Measurements from ENCODE around the gene PRDM1.
"Not testable (repeated sequence)": the region's sequence is repeated elsewhere in the genome, so short reads cannot be mapped to it uniquely, and the experiment has no call there.

Gene PRDM1

DNA sequence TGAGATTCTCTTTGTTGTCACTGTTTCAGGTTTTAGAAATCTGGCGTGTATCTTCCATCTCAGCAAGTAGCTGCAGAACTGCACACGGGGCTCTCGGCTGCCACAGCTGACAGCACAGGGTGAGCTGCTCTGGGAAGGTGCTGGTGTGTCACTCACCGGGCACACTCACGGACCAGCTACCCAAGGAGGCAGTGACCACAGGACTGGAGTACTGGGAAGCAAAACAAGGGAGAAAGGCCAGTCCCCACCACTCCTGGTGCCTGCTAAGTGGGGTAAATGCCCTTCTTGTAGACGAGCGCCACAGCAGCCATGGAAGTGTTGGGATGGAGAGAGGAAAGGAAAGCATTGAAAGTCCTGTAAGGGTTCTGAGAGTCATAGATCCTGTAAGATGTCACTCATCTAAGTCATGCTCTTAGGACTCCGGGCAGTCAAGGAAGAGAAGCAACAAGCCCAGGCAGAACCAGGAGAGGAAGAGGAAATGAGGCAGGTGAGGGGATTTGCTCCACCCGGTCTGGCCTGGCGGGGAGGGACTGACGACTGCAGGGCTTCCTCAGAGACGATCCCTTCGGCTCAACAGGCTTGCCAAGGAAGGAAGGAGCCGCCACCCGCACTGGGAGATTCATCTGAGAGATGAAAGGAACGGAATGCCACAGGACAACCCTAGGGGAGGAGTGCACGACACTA, 48.1 kb downstream of the PRDM1 start:
- intact Hi-C loops (cut with DNase I), result no loop called here
- peak in 1 of 10 donors; percentile 79 for DNase-seq

DNA sequence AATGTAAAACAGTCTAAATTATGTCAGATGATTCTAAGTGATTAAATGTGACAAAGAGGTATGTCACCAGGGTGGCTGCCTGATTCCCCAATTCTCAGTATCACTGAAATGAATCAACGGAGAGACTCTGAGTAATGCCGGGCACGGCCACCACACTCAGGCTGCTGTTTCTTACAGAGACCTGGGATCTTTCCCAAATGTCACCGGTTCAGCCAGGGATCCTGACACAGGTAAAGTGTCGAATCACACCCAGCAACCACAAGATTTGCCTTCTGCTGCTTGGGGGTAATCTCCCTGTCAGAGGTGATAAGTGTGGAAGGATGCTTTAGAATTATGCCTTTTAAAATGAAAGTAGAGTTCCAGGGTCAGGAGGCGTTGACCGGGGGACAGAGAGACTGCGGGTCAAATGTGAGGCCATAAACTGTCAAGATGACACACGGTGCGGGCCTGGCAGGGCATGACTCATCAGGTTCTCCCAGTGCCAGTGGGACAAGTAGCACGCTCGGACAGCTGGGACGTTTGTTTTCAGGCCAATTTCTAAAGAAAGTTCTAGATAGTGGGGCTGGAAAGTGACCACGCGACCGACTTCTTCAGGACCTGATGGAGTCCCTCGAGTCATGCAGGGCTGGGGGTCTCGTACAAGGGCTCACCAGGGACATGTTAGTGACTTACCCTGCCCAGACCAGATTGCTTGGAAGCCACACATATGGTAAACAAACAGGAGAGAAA, 48.9 kb downstream of the PRDM1 start:
- no peak for DNase-seq

GRCh38 chr6:106135911-106136571, 49.9 kb downstream of the PRDM1 start:
- intact Hi-C loops (cut with DNase I), result no loop called here
- no peak for DNase-seq

More for the DNA sequence above, 48.9 kb downstream of the PRDM1 start:
- intact Hi-C loops (cut with DNase I), result no loop called here

- intact Hi-C loops (cut with DNase I), result no loop called here
- DNase-seq, result no peak
Measured at GRCh38 chr6:106136845-106137244, 50.7 kb downstream of the PRDM1 start.

- intact Hi-C loops (cut with DNase I), result no loop called here
Measured at GRCh38 chr6:106138151-106138550, 52.0 kb downstream of the PRDM1 start.

GRCh38 chr6:106141441-106142237, 55.5 kb downstream of the PRDM1 start:
- intact Hi-C loops (cut with DNase I), result no loop called here
- peak in 1 of 10 donors; percentile 52 for DNase-seq

More at GRCh38 chr6:106138151-106138550, 52.0 kb downstream of the PRDM1 start:
- DNase-seq, result no peak

DNA sequence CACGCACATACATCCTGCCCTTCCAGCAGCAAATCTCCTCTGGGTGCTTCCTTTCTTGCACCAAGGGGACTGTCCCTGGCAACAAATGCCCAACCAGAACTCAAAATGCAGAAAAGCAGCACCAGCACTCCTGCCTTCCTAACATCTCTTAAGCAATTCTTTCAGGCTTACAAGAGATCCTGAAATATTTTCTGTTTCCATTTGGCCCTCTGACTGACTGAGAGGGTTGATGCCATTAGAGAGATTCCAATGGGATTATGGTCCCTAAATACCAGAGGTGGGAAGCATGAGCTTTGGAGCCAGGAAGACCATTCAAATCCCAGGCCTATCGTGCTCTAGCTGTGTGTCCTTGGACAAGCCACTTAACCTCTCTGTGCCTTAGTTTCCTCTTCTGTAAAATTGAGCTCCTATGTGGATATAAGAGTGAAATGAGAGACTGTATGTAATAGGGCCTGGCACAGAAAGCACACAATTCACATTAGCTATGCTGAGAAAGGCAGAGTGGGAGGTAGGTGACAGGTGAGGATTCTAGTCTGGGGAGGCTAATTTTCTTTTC, 56.8 kb downstream of the PRDM1 start:
- intact Hi-C loops (cut with DNase I), result no loop called here
- no peak for DNase-seq

GRCh38 chr6:106143665-106144064, 57.5 kb downstream of the PRDM1 start:
- no peak for DNase-seq
- intact Hi-C loops (cut with DNase I), result no loop called here

DNA sequence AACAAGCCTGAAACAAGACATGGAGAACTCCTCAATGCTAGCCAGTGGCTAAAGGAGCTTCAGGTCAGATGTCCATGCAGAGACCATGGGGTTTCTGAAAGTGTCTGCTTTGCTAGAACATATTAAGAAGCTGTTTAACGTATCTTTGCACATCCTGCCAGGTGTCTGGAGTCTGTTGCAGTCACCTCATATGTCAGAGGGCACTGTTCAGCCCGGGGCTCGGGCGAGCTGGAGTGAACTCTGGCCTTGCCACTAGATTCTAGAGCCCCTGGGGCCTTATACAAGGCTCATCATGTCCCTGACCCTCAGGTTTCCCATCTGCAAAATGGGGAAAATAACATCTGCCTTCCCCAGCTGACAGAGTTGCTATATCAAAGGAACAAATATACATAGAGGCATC, 59.0 kb downstream of the PRDM1 start:
- peak in 1 of 10 donors; percentile 39 for DNase-seq
- intact Hi-C loops (cut with DNase I), result no loop called here

- intact Hi-C loops (cut with DNase I), result no loop called here
- DNase-seq, result peak in 1 of 10 donors; percentile 43
Measured at GRCh38 chr6:106145741-106146227, 59.6 kb downstream of the PRDM1 start.

GRCh38 chr6:106146852-106147351, 60.8 kb downstream of the PRDM1 start:
- intact Hi-C loops (cut with DNase I), result no loop called here
- DNase-seq, result peak in 1 of 10 donors; percentile 31

GRCh38 chr6:106147476-106147875, 61.3 kb downstream of the PRDM1 start:
- intact Hi-C loops (cut with DNase I), result no loop called here

GRCh38 chr6:106149472-106150069, 63.4 kb downstream of the PRDM1 start:
- peak in 1 of 10 donors; percentile 2 for DNase-seq
- intact Hi-C loops (cut with DNase I), result no loop called here

More at GRCh38 chr6:106147476-106147875, 61.3 kb downstream of the PRDM1 start:
- DNase-seq, result no peak

DNA sequence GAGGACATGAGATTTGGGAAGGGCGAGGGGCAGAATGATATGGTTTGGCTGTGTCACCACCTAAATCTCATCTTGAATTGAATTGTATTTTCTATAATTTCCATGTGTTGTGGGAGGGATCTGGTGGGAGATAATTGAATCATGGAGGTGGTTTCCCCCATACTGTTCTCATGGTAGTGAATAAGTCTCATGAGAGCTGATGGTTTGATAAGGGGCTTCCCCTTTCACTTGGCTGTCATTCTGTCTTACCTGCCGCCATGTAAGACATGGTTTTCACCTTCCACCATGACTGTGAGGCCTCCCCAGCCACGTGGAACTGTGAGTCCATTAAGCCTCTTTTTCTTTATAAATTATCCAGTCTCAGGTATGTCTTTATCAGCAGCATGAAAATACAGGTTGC, 66.3 kb downstream of the PRDM1 start:
- intact Hi-C loops (cut with DNase I); DNase-seq: not testable (repeated sequence)

DNA sequence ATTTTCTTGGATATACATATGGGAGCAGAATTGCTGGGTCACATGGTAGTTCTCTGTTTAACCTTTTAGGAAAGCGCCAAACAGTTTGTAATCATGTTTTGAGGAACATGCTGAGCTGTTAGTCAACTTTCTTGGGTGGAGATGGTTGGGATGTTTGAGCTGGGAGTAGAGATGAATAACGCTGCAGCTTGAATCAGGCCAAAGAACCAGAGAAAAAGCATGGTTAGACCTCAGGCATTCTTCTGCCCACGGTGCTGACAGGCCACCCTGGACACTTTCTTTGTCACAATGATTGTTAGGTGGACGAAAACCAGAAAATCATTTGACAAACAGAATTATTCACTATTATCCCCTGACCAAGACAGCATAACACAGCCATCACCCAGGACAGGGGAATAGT, 66.8 kb downstream of the PRDM1 start:
- intact Hi-C loops (cut with DNase I), result no loop called here
- DNase-seq, result no peak

GRCh38 chr6:106154326-106154725, 68.2 kb downstream of the PRDM1 start:
- intact Hi-C loops (cut with DNase I), result no loop called here
- peak in 1 of 10 donors; percentile 64 for DNase-seq

GRCh38 chr6:106155219-106155830, 69.2 kb downstream of the PRDM1 start:
- intact Hi-C loops (cut with DNase I), result no loop called here
- DNase-seq, result peak in 1 of 10 donors; percentile 19

DNA sequence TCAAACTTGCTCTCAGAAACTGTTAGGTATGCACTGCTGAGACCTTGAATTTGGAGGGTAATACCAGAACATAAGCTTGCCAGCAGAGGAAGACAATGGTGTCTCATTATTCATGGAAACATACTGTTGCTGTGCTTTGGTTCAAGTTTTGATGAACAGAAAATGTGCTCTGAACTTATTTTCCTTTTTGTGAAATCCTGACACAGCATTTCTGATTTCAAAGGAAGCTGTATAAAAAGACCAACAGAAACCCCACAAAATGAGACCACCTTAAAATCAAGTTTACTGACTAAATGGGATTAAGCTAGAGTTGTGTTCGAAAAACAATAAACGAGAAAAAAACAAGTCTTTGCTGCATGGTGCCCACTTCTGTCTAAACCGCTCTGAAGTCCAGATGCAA, 70.3 kb downstream of the PRDM1 start:
- DNase-seq, result no peak
- intact Hi-C loops (cut with DNase I), result no loop called here

- DNase-seq, result no peak
- intact Hi-C loops (cut with DNase I), result no loop called here
Measured at GRCh38 chr6:106156863-106157262, 70.7 kb downstream of the PRDM1 start.

Data from posterior cingulate gyrus (tissue), 11 donors.